Measurements from ENCODE around the gene MOV10.

MOV10 gene

DNA sequence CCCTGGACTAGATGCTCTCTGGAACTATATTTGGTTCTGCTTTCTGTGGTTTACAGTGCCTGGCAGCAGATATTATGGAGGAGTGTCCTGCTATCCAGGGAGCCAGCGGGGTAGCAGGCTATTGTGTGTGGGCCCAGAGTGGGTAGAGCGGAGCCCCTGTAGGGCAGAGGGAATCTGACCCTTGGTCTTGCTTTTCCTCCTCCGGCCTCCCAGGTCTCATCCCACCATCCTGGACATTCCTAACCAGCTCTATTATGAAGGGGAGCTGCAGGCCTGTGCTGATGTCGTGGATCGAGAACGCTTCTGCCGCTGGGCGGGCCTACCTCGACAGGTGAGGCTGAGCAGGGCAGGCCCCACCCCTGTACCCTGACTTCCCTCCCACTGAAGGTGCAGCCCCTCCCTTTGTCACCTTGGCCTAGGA is 23.3 kb downstream of the MOV10 start:
- no peak overlapping the region for H3K4me2 ChIP-seq (ENCODE audit: low read depth, low read length)
- no peak overlapping the region for H3K4me3 ChIP-seq (ENCODE audit: low read length)
- no peaks in the 10 kb centered on the region for H3K36me3 ChIP-seq (replicated peaks; ENCODE audit: insufficient read depth, low read length)
- no peaks in the 10 kb centered on the region for H4K20me1 ChIP-seq (ENCODE audit: insufficient read depth, low read length)
- H2AFZ ChIP-seq (ENCODE audit: low read length), result no peak overlapping the region
- H3K4me1 ChIP-seq (ENCODE audit: low read length), result peaks cover 13% of the 10 kb centered on the region
- no peak for DNase-seq
- no peak for TF ChIP-seq EZH2 (optimal IDR thresholded peaks at IDR 0.05; ENCODE audit: low read depth, low read length)
- TF ChIP-seq, protein P1, sequence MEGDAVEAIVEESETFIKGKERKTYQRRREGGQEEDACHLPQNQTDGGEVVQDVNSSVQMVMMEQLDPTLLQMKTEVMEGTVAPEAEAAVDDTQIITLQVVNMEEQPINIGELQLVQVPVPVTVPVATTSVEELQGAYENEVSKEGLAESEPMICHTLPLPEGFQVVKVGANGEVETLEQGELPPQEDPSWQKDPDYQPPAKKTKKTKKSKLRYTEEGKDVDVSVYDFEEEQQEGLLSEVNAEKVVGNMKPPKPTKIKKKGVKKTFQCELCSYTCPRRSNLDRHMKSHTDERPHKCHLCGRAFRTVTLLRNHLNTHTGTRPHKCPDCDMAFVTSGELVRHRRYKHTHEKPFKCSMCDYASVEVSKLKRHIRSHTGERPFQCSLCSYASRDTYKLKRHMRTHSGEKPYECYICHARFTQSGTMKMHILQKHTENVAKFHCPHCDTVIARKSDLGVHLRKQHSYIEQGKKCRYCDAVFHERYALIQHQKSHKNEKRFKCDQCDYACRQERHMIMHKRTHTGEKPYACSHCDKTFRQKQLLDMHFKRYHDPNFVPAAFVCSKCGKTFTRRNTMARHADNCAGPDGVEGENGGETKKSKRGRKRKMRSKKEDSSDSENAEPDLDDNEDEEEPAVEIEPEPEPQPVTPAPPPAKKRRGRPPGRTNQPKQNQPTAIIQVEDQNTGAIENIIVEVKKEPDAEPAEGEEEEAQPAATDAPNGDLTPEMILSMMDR (IDR thresholded peaks at IDR 0.05; ENCODE audit: low read length), result no peak
- no peak for TF ChIP-seq EZH2phosphoT487 (IDR thresholded peaks at IDR 0.05; ENCODE audit: low read length)
- no peaks in the 10 kb centered on the region for H3F3A ChIP-seq (ENCODE audit: insufficient read depth, low read length)
- H3K27me3 ChIP-seq (replicated peaks; ENCODE audit: insufficient read depth, low read length), result no peaks in the 10 kb centered on the region
- no peaks in the 10 kb centered on the region for H3K79me2 ChIP-seq (ENCODE audit: low read length)
- H3K27ac ChIP-seq (ENCODE audit: low read length), result no peak overlapping the region
- no peak overlapping the region for H3K9ac ChIP-seq (ENCODE audit: low read length)
- no peaks in the 10 kb centered on the region for H3K9me2 ChIP-seq (replicated peaks; ENCODE audit: insufficient read depth, low read length)
- H3K9me3 ChIP-seq (replicated peaks; ENCODE audit: insufficient read depth, low read length), result no peaks in the 10 kb centered on the region

GRCh38 chr1:112698366-112699310 is 24.2 kb downstream of the MOV10 start:
- H3K27me3 ChIP-seq (replicated peaks; ENCODE audit: insufficient read depth, low read length), result no peaks in the 10 kb centered on the region
- peaks cover 13% of the 10 kb centered on the region for H3K4me1 ChIP-seq (ENCODE audit: low read length)
- H3K27ac ChIP-seq (ENCODE audit: low read length), result no peak overlapping the region
- no peak for DNase-seq
- no peak overlapping the region for H3K9ac ChIP-seq (ENCODE audit: low read length)
- H2AFZ ChIP-seq (ENCODE audit: low read length), result no peak overlapping the region
- H3F3A ChIP-seq (ENCODE audit: insufficient read depth, low read length), result no peaks in the 10 kb centered on the region
- H3K9me3 ChIP-seq (replicated peaks; ENCODE audit: insufficient read depth, low read length), result no peaks in the 10 kb centered on the region
- H3K4me3 ChIP-seq (ENCODE audit: low read length), result no peak overlapping the region
- H3K79me2 ChIP-seq (ENCODE audit: low read length), result no peaks in the 10 kb centered on the region
- H3K4me2 ChIP-seq (ENCODE audit: low read depth, low read length), result no peak overlapping the region
- no peaks in the 10 kb centered on the region for H4K20me1 ChIP-seq (ENCODE audit: insufficient read depth, low read length)
- TF ChIP-seq EZH2phosphoT487 (IDR thresholded peaks at IDR 0.05; ENCODE audit: low read length), result no peak
- no peaks in the 10 kb centered on the region for H3K9me2 ChIP-seq (replicated peaks; ENCODE audit: insufficient read depth, low read length)
- H3K36me3 ChIP-seq (replicated peaks; ENCODE audit: insufficient read depth, low read length), result no peaks in the 10 kb centered on the region

GRCh38 chr1:112699425-112700144 is 25.1 kb downstream of the MOV10 start:
- Histone ChIP-seq H3K4me1 (ENCODE audit: low read length) (peaks cover 13% of the 10 kb centered on the region), H3K9me2 (replicated peaks; ENCODE audit: insufficient read depth, low read length) (no peaks in the 10 kb centered on the region), H2AFZ (ENCODE audit: low read length) (no peak overlapping the region), H3F3A (ENCODE audit: insufficient read depth, low read length) (no peaks in the 10 kb centered on the region), H3K27me3 (replicated peaks; ENCODE audit: insufficient read depth, low read length) (no peaks in the 10 kb centered on the region), H4K20me1 (ENCODE audit: insufficient read depth, low read length) (no peaks in the 10 kb centered on the region), H3K27ac (ENCODE audit: low read length) (no peak overlapping the region), H3K4me3 (ENCODE audit: low read length) (no peak overlapping the region), H3K9ac (ENCODE audit: low read length) (no peak overlapping the region), H3K9me3 (replicated peaks; ENCODE audit: insufficient read depth, low read length) (no peaks in the 10 kb centered on the region), H3K4me2 (ENCODE audit: low read depth, low read length) (no peak overlapping the region), H3K36me3 (replicated peaks; ENCODE audit: insufficient read depth, low read length) (no peaks in the 10 kb centered on the region), H3K79me2 (ENCODE audit: low read length) (no peaks in the 10 kb centered on the region)
- TF ChIP-seq, protein P1 (IDR thresholded peaks at IDR 0.05; ENCODE audit: low read length), result no peak
- TF ChIP-seq EZH2 (optimal IDR thresholded peaks at IDR 0.05; ENCODE audit: low read depth, low read length), result no peak
- TF ChIP-seq EZH2phosphoT487 (IDR thresholded peaks at IDR 0.05; ENCODE audit: low read length), result no peak
- DNase-seq, result no peak
